PFSK-1 (cell line): ENCODE results near the gene LRRC8D.

Source experiments
- FOXP2 ChIP-seq: optimal IDR thresholded peaks from 2 replicates; pipeline ENCODE3; 2011; ENCODE audit warnings: borderline replicate concordance, control low read depth, inconsistent platforms; ENCODE audit not compliant: insufficient read depth; ENCODE audit errors: extremely low read length, extremely low read depth
- POLR2AphosphoS5 ChIP-seq: IDR thresholded peaks from 2 replicates; pipeline ENCODE4 v1.6.1; 2012; ENCODE audit warnings: low read depth, mild to moderate bottlenecking, control low read depth, low read length, moderate library complexity
- SIN3A ChIP-seq: IDR thresholded peaks from 2 replicates; pipeline ENCODE4 v1.6.1; 2012; ENCODE audit warnings: mild to moderate bottlenecking, low read length, moderate library complexity, borderline replicate concordance; ENCODE audit not compliant: insufficient read depth
- TAF1 ChIP-seq: IDR thresholded peaks from 2 replicates; pipeline ENCODE4 v1.6.1; 2012; ENCODE audit warnings: low read length, control low read depth, borderline replicate concordance; ENCODE audit not compliant: insufficient read depth
- TF ChIP-seq, protein P1 (sequence below), 2 experiments: IDR thresholded peaks; 2 replicates each; pipeline versions ENCODE4 v1.6.1 to v1.8.0; 2011 to 2012; ENCODE audit warnings: low read depth in 2 of 2, low read length in 2 of 2, control low read depth in 1 of 2, inconsistent platforms in 1 of 2, mild to moderate bottlenecking in 1 of 2, moderate library complexity in 1 of 2; ENCODE audit not compliant: insufficient read depth in 1 of 2

The LRRC8D gene

DNA sequence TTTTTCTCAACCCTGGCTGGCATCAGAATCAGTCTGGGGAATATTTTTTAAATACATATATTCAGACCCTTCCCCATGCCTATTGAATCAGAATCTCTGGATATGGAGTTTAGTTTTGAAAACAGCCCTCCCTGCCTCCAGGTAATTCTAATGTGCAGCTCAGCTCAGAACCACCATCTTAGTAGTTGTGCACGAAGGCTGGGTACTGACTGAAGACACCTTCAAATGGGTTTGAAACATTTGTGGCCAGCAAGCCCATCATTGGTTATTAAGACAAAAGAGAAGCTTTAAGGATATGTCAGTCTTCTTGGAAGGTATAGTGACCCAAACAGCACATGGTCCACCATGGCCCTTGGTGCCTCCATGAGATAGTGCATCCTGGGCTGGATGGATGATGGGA lies 7.1 kb downstream of the LRRC8D start:
- TF ChIP-seq TAF1, result no peak
- TF ChIP-seq, protein P1, sequence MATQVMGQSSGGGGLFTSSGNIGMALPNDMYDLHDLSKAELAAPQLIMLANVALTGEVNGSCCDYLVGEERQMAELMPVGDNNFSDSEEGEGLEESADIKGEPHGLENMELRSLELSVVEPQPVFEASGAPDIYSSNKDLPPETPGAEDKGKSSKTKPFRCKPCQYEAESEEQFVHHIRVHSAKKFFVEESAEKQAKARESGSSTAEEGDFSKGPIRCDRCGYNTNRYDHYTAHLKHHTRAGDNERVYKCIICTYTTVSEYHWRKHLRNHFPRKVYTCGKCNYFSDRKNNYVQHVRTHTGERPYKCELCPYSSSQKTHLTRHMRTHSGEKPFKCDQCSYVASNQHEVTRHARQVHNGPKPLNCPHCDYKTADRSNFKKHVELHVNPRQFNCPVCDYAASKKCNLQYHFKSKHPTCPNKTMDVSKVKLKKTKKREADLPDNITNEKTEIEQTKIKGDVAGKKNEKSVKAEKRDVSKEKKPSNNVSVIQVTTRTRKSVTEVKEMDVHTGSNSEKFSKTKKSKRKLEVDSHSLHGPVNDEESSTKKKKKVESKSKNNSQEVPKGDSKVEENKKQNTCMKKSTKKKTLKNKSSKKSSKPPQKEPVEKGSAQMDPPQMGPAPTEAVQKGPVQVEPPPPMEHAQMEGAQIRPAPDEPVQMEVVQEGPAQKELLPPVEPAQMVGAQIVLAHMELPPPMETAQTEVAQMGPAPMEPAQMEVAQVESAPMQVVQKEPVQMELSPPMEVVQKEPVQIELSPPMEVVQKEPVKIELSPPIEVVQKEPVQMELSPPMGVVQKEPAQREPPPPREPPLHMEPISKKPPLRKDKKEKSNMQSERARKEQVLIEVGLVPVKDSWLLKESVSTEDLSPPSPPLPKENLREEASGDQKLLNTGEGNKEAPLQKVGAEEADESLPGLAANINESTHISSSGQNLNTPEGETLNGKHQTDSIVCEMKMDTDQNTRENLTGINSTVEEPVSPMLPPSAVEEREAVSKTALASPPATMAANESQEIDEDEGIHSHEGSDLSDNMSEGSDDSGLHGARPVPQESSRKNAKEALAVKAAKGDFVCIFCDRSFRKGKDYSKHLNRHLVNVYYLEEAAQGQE (IDR thresholded peaks at IDR 0.05; ENCODE audit: insufficient read depth in 1 of 2, low read depth in 2 of 2, low read length in 2 of 2), result no peak
- TF ChIP-seq POLR2AphosphoS5, result no peak
- no peak for TF ChIP-seq SIN3A
- TF ChIP-seq FOXP2, result no peak

DNA sequence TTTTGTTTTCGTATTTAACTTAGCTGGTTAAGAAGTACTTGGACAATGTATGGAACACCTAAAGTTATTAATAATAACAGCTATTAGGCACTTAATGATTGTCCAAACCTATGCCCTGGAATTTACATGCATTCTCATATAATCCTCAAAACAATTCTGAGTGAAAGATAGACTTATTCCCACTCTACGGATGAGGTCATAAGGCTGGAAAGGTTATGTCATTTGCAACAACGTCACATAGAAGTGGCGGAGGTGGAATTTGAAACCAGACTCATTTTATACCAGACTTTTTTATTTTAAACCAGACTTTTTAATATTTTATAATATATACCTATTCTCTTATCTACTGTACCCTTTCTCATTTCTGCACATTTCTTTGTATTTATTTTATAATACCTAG lies 8.4 kb downstream of the LRRC8D start:
- TF ChIP-seq, protein P1 (IDR thresholded peaks at IDR 0.05; ENCODE audit: insufficient read depth in 1 of 2, low read depth in 2 of 2, low read length in 2 of 2), result no peak
- TF ChIP-seq SIN3A (no peak), TAF1 (no peak), POLR2AphosphoS5 (no peak), FOXP2 (no peak)

DNA sequence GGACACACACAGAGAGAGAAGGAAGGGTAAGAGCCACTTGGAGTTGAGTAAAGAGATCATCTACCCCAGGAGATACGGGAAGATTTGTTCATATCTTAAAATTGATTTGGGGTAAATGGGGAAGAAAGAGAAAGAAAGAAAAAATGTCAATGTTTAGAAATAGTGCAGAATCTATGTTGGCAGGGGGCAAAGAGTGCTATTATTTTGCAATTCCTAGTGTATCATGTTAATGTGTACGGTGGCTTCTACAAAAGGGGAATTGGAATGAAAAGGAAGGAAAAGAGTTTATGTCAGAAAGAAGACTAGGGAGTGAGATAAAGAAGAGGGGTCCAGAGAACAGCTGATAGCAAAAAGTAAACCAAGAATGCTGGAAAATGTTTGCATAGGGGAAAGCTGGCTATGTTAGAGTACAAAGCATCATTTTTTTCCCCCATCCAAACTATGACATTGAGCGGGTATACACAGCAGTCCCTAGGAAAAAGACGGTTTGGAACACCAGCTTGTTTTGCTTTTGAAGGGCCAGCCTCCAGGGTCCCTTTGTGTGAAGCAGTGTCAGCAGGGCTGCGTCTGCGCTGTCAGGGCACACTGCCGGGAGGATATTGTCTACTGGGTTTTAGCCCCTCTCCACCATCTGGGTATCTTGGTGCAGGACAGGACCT lies 10.8 kb downstream of the LRRC8D start:
- TF ChIP-seq SIN3A (no peak), FOXP2 (no peak), TAF1 (no peak), POLR2AphosphoS5 (no peak)
- TF ChIP-seq, protein P1 (IDR thresholded peaks at IDR 0.05; ENCODE audit: insufficient read depth in 1 of 2, low read depth in 2 of 2, low read length in 2 of 2), result no peak

DNA sequence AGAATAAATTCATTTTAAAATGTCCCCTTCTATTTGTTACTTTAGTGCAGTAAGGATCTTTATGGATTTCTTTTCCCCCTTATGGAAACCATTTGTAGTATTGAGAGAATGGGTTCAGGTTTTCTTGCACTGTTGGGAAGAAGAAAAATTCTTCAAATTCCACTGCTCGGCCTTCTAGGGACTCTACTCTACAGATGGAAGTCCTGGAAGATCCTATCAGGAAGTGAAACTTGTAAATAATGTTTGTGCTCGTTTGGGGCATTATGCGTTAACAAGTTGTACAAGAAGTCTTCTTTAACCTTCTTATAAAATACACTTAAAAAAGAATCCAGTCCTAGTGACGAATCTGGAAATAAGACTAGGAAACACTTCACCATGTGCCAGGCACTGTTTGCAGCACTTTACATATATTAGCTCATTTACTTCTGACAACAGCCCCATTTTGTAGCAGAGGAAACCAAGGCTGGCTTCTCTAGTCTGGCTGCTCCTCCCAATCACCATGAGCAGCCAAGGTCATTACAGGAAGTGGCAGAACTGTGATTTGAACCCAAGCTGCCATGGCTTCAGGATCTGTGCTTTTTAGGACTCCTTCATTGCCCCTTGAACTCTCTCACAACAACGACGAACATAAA lies 11.8 kb downstream of the LRRC8D start:
- TF ChIP-seq POLR2AphosphoS5 (no peak), FOXP2 (no peak), TAF1 (no peak), SIN3A (no peak)
- TF ChIP-seq, protein P1 (IDR thresholded peaks at IDR 0.05; ENCODE audit: insufficient read depth in 1 of 2, low read depth in 2 of 2, low read length in 2 of 2), result no peak
